ENCODE results near the gene C6orf136. TPM values are rescaled to one million over a fixed set of nuclear protein-coding genes. Genes with fewer than 3 reads are reported as not detected.
A peak's percentile ranks its signal among the peaks of the same experiment; 100 is the strongest.

C6orf136 gene
- total RNA-seq, 3 donors from 2014 or later (not counting 1 experiment from before 2014, with no cell fraction given): 39.4 to 51.4 (median 50.9) TPM

DNA sequence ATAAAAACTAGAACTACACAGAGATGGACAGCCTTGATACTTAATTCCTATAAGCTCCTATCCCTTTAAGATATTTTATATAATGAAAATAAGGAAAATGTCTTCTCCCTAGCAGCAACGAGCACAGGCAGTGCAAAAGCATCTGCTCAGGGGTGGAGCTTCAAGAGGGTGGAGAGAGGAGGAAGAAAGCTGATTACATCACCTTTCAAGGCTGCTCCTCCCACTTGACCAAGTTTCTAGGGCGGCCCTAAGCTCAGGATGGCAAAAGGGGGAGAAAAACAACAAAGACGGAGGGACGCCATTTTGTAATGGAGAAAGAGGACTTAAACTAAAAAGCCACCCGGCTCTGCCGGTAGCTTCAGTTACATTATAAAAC lies 32.1 kb upstream of the C6orf136 start:
- Mint-ChIP-seq H3K4me3 (peak overlapping the region; percentile 100), H3K9me3 (no peaks in the 10 kb centered on the region), H3K36me3 (peaks cover 26% of the 10 kb centered on the region), H3K4me1 (peaks cover 72 to 75% of the 10 kb centered on the region in 2 donors), H3K27me3 (ENCODE audit: low read depth in 2 of 2) (peaks cover 0 to 5% of the 10 kb centered on the region in 2 donors), H3K27ac (peak overlapping the region; percentile 96 to 100)
- ATAC-seq (peak; percentile 58 to 76 (median 61)), DNase-seq (peak; percentile 69 to 97)
- Histone ChIP-seq H3K27me3 (ENCODE audit: control insufficient read depth, insufficient read depth, low read length) (no peaks in the 10 kb centered on the region), H3K9me3 (ENCODE audit: control insufficient read depth, insufficient read depth, low read length) (no peaks in the 10 kb centered on the region), H3K4me1 (ENCODE audit: control insufficient read depth, insufficient read depth, low read length) (peaks cover 23% of the 10 kb centered on the region), H3K27ac (ENCODE audit: low read length) (peak overlapping the region; percentile 99), H3K4me3 (ENCODE audit: low read length) (peak overlapping the region; percentile 73), H3K36me3 (ENCODE audit: control insufficient read depth, insufficient read depth, low read length) (peaks cover 23% of the 10 kb centered on the region)
- WGBS (ENCODE audit: insufficient coverage): 0% methylated on average over 1 of the region's 6 CpGs
- TF ChIP-seq, protein P1, sequence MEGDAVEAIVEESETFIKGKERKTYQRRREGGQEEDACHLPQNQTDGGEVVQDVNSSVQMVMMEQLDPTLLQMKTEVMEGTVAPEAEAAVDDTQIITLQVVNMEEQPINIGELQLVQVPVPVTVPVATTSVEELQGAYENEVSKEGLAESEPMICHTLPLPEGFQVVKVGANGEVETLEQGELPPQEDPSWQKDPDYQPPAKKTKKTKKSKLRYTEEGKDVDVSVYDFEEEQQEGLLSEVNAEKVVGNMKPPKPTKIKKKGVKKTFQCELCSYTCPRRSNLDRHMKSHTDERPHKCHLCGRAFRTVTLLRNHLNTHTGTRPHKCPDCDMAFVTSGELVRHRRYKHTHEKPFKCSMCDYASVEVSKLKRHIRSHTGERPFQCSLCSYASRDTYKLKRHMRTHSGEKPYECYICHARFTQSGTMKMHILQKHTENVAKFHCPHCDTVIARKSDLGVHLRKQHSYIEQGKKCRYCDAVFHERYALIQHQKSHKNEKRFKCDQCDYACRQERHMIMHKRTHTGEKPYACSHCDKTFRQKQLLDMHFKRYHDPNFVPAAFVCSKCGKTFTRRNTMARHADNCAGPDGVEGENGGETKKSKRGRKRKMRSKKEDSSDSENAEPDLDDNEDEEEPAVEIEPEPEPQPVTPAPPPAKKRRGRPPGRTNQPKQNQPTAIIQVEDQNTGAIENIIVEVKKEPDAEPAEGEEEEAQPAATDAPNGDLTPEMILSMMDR (IDR thresholded peaks at IDR 0.05): no peak
- intact Hi-C loops (cut with micrococcal nuclease): loop anchor here (5.0 to 10.0 kb wide), 4 partner anchors 73 to 740 kb away; partner anchors contain the start of genes FLOT1, HLA-B and IER3

DNA sequence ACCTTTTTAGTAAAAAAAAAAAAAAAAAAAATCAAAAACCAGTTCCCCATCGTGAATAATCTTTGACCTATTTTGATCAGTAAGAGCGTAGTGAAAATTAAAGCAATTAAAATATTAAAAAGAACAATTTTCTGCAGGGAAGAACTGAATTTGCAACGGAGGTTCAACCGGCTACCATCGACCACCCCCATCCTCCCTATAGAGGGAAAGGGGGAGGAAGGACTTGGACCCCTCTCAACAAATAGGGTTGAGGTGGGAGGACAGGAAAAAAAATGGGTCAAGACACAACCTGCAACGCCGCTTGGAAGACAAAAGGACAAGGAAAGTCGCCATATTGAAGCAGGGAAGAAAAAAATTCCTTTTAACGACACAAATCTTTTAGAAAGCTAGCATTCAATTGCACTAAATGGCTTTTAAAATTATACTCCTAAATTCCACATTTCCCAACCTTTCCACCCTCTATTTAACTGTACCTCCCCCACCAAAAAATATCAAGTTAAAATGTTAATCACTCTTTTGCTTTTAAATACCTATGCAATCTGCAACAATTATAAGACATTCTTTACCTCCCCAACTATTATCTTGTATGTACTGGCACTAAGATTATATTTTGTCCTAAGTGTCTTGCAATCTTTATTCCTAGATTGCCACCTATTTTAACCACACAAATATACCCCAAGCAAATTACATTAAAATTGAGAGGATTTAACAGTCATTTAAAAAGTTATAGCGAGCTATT lies 31.5 kb upstream of the C6orf136 start:
- Mint-ChIP-seq H3K27me3 (ENCODE audit: low read depth in 2 of 2) (peaks cover 0 to 5% of the 10 kb centered on the region in 2 donors), H3K9me3 (no peaks in the 10 kb centered on the region), H3K4me1 (peaks cover 70 to 75% of the 10 kb centered on the region in 2 donors), H3K27ac (peak overlapping the region; percentile 96 to 100), H3K4me3 (peak overlapping the region; percentile 100), H3K36me3 (peaks cover 26% of the 10 kb centered on the region)
- DNase-seq: peak; percentile 34 to 71
- TF ChIP-seq, protein P1 (IDR thresholded peaks at IDR 0.05): no peak
- ATAC-seq: no peak
- H3K36me3 ChIP-seq (ENCODE audit: control insufficient read depth, insufficient read depth, low read length): peaks cover 25% of the 10 kb centered on the region
- peak overlapping the region; percentile 99 for H3K27ac ChIP-seq (ENCODE audit: low read length)
- intact Hi-C loops (cut with micrococcal nuclease): loop anchor here (5.0 to 10.0 kb wide), 4 partner anchors 73 to 739 kb away; partner anchors contain the start of genes FLOT1, HLA-B and IER3
- H3K4me1 ChIP-seq (ENCODE audit: control insufficient read depth, insufficient read depth, low read length): peaks cover 23% of the 10 kb centered on the region
- H3K4me3 ChIP-seq (ENCODE audit: low read length): peak overlapping the region; percentile 73
- no peaks in the 10 kb centered on the region for H3K9me3 ChIP-seq (ENCODE audit: control insufficient read depth, insufficient read depth, low read length)
- H3K27me3 ChIP-seq (ENCODE audit: control insufficient read depth, insufficient read depth, low read length): no peaks in the 10 kb centered on the region
- 0% methylated on average over 5 of the region's 10 CpGs for WGBS (ENCODE audit: insufficient coverage)

DNA sequence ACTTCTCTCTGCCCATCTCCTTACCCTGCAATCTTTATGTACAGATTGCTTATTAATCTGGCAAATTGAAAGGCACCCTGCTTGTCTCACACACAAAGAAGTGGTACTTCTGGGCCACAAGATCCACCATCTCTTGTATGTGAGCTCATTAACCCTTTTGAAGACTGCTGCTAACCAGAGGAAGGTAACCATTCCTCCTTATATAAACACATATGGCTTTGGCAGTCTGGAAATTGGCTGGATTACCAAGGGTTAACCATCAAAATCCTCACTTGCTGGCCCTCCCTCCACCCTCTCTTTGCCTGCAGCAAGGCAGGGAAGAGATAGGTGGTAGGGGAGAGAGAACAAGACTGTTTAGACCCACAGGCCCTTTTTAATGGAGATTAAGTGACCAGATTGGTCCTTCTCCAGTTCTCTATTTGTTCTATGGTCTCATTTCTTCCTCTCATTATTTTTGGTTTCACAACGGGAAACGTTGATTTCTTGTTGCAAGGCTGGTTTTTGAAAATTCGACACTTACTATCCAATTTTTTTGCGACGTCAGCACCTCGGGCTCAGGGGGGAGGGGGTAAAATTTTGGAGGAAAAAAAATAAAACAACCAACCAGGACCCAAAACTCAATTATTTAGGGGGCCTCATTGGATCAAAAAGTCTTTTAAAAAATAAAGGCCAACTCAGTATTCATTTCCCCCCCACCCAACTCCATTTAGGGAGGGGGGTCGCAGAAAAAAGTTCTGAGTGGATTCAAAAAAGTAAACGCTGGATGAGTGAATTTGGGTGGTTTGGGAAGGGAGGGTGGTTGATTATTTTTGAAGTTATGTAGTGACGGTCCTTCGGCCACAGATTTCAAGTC lies 30.7 kb upstream of the C6orf136 start:
- Histone ChIP-seq H3K4me1 (ENCODE audit: control insufficient read depth, insufficient read depth, low read length) (peaks cover 23% of the 10 kb centered on the region), H3K4me3 (ENCODE audit: low read length) (peak overlapping the region; percentile 73), H3K36me3 (ENCODE audit: control insufficient read depth, insufficient read depth, low read length) (peaks cover 31% of the 10 kb centered on the region), H3K9me3 (ENCODE audit: control insufficient read depth, insufficient read depth, low read length) (no peaks in the 10 kb centered on the region), H3K27ac (ENCODE audit: low read length) (peak overlapping the region; percentile 99), H3K27me3 (ENCODE audit: control insufficient read depth, insufficient read depth, low read length) (no peaks in the 10 kb centered on the region)
- WGBS (ENCODE audit: insufficient coverage): 0% methylated on average over 5 of the region's 10 CpGs
- intact Hi-C loops (cut with micrococcal nuclease): loop anchor here (2.0 to 10.0 kb wide), 7 partner anchors 31 to 739 kb away; partner anchors contain the start of genes C6orf136, DHX16, FLOT1 and HLA-B
- H3K36me3 Mint-ChIP-seq: peaks cover 26% of the 10 kb centered on the region
- H3K4me3 Mint-ChIP-seq: peak overlapping the region; percentile 100
- H3K9me3 Mint-ChIP-seq: no peaks in the 10 kb centered on the region
- DNase-seq (peak; percentile 33 to 72), ATAC-seq (no peak)
- TF ChIP-seq, protein P1 (IDR thresholded peaks at IDR 0.05): no peak
- peaks cover 0 to 5% of the 10 kb centered on the region in 2 donors for H3K27me3 Mint-ChIP-seq (ENCODE audit: low read depth in 2 of 2)
- peaks cover 65 to 72% of the 10 kb centered on the region in 2 donors for H3K4me1 Mint-ChIP-seq
- H3K27ac Mint-ChIP-seq: peak overlapping the region; percentile 96 to 100
